IMR-90 (cell line): ENCODE results near the gene GDI2. TPM values are rescaled to one million over a fixed set of nuclear protein-coding genes. Genes with fewer than 3 reads are reported as not detected.

Experiments
- ATAC-seq: fragments of 200-7000 bp; cut with Tn5 transposase; 2 replicates; pipeline ENCODE4 v1.9.1; 2020; ENCODE audit warnings: low read depth, mild to moderate bottlenecking, moderate library complexity
- BruUV-seq: library from RNA; stranded (reverse); fragments of 400-500 nt; replicated peaks from 2 replicates; lab custom pipeline; 2021; lab: Mats Ljungman, UMichigan
- CTCF ChIA-PET: fragments of 300-600 bp; formaldehyde crosslinking; extraction: SDS; loops from one replicate; lab custom pipeline; 2021; ENCODE audit warnings: antibody characterized with exemption; lab: Yijun Ruan, JAX
- POLR2A ChIA-PET: fragments of 300-600 bp; sonication (Branson Sonifier 250); formaldehyde crosslinking; loops from one replicate; lab custom pipeline; 2022; ENCODE audit warnings: antibody characterized with exemption; ENCODE audit not compliant: unreplicated experiment; lab: Charles Lee
- DNase-seq: peaks from one replicate; pipeline ENCODE4 v3.0.0; 2013
- H2AFZ ChIP-seq: replicated peaks from 2 replicates; pipeline ENCODE3; 2013; ENCODE audit warnings: low read length, mild to moderate bottlenecking; ENCODE audit not compliant: poor library complexity
- H2AK5ac ChIP-seq: 2 replicates; pipeline ENCODE4 v1.6.1; 2013; ENCODE audit warnings: low read depth, low read length, inconsistent platforms
- H2AK9ac ChIP-seq: replicated peaks from 2 replicates; pipeline ENCODE3; 2013; ENCODE audit warnings: mild to moderate bottlenecking, low read depth, low read length, moderate library complexity; ENCODE audit not compliant: poor library complexity
- H2BK120ac ChIP-seq: 2 replicates; pipeline ENCODE4 v1.6.1; 2013; ENCODE audit warnings: low read depth, low read length, inconsistent platforms
- H2BK15ac ChIP-seq: 3 replicates; pipeline ENCODE4 v1.6.1; 2013; ENCODE audit warnings: low read depth, low read length, inconsistent platforms
- H2BK20ac ChIP-seq: 2 replicates; pipeline ENCODE4 v1.6.1; 2013; ENCODE audit warnings: low read depth, mild to moderate bottlenecking, inconsistent platforms, low read length, moderate library complexity
- H2BK5ac ChIP-seq: 2 replicates; pipeline ENCODE4 v1.6.1; 2013; ENCODE audit warnings: mild to moderate bottlenecking, low read depth, low read length, inconsistent platforms; ENCODE audit not compliant: poor library complexity, severe bottlenecking
- H3K14ac ChIP-seq: replicated peaks from 2 replicates; pipeline ENCODE4 v1.6.1; 2013; ENCODE audit warnings: low read depth, low read length, inconsistent platforms
- H3K18ac ChIP-seq: 2 replicates; pipeline ENCODE4 v1.6.1; 2013; ENCODE audit warnings: low read depth, low read length, control low read depth
- H3K23ac ChIP-seq: 2 replicates; pipeline ENCODE4 v1.6.1; 2013; ENCODE audit warnings: low read depth, low read length, inconsistent platforms
- H3K27ac ChIP-seq: 2 replicates; pipeline ENCODE4 v1.5.1; 2013; ENCODE audit warnings: mild to moderate bottlenecking, control low read depth, low read length; ENCODE audit not compliant: insufficient read depth
- H3K27me3 ChIP-seq: 2 replicates; pipeline ENCODE4 v1.6.1; 2013; ENCODE audit warnings: low read length; ENCODE audit not compliant: control insufficient read depth, insufficient read depth
- H3K36me3 ChIP-seq: 2 replicates; pipeline ENCODE4 v1.6.1; 2013; ENCODE audit warnings: low read length, mixed read lengths; ENCODE audit not compliant: control insufficient read depth, insufficient read depth
- H3K4ac ChIP-seq: 2 replicates; pipeline ENCODE4 v1.6.1; 2013; ENCODE audit warnings: low read depth, low read length, inconsistent platforms
- H3K4me1 ChIP-seq: 2 replicates; pipeline ENCODE4 v1.6.1; 2013; ENCODE audit warnings: low read length, mixed read lengths; ENCODE audit not compliant: control insufficient read depth, insufficient read depth
- H3K4me2 ChIP-seq: 2 replicates; pipeline ENCODE4 v1.6.1; 2013; ENCODE audit warnings: low read depth, mild to moderate bottlenecking, control low read depth, low read length, moderate library complexity
- H3K4me3 ChIP-seq: 2 replicates; pipeline ENCODE4 v1.5.1; 2013; ENCODE audit warnings: low read depth, mild to moderate bottlenecking, control low read depth, low read length, moderate library complexity; ENCODE audit not compliant: insufficient read depth
- H3K56ac ChIP-seq: 2 replicates; pipeline ENCODE4 v1.6.1; 2013; ENCODE audit warnings: low read length, inconsistent platforms; ENCODE audit not compliant: insufficient read depth; ENCODE audit errors: extremely low read depth
- H3K79me1 ChIP-seq, 2 experiments: 2 replicates each; pipeline ENCODE4 v1.6.1; 2013; ENCODE audit warnings: low read length in 2 of 2, inconsistent platforms in 1 of 2, low read depth in 1 of 2
- H3K9ac ChIP-seq: 2 replicates; pipeline ENCODE4 v1.6.1; 2013; ENCODE audit warnings: low read depth, low read length, control low read depth
- H3K9me1 ChIP-seq: 2 replicates; pipeline ENCODE4 v1.6.1; 2013; ENCODE audit warnings: low read length, inconsistent platforms; ENCODE audit not compliant: insufficient read depth
- H3K9me3 ChIP-seq: 2 replicates; pipeline ENCODE4 v1.6.1; 2013; ENCODE audit warnings: low read length; ENCODE audit not compliant: control insufficient read depth, insufficient read depth
- H4K20me1 ChIP-seq: 2 replicates; pipeline ENCODE4 v1.6.1; 2013; ENCODE audit warnings: low read length, inconsistent platforms; ENCODE audit not compliant: insufficient read depth
- H4K5ac ChIP-seq: 2 replicates; pipeline ENCODE4 v1.6.1; 2013; ENCODE audit warnings: mild to moderate bottlenecking, low read depth, low read length, control low read depth
- H4K8ac ChIP-seq, 2 experiments: 2 replicates each; pipeline ENCODE4 v1.6.1; 2013; ENCODE audit warnings: low read depth in 2 of 2, low read length in 2 of 2, control low read depth in 1 of 2, inconsistent platforms in 1 of 2
- H4K91ac ChIP-seq: 2 replicates; pipeline ENCODE4 v1.6.1; 2013; ENCODE audit warnings: low read depth, low read length, inconsistent platforms; ENCODE audit not compliant: insufficient read depth
- CTCF ChIP-seq: conservative IDR thresholded peaks from 2 replicates; pipeline ENCODE4 v1.5.1; 2012; ENCODE audit warnings: mild to moderate bottlenecking, low read depth, low read length, improper control_type of control experiment
- MAFK ChIP-seq: IDR thresholded peaks from 2 replicates; pipeline ENCODE4 v1.6.1; 2012; ENCODE audit warnings: low read depth, low read length, improper control_type of control experiment
- MAZ ChIP-seq: IDR thresholded peaks from 2 replicates; pipeline ENCODE4 v1.6.1; 2012; ENCODE audit warnings: low read depth, mild to moderate bottlenecking, low read length, improper control_type of control experiment, moderate library complexity, borderline replicate concordance
- WGBS, 2 experiments: methylation state at CpG; one replicate each; pipeline versions ENCODE4 v1.1.5 to v1.1.7; 2013; ENCODE audit warnings: missing lambda C conversion rate in 2 of 2; ENCODE audit not compliant: insufficient read length in 1 of 2; ENCODE audit errors: extremely low coverage in 2 of 2; 5-methylcytosine and 5-hydroxymethylcytosine counted together
- dilution Hi-C: fragments of 300-500 bp; cut with HindIII; formaldehyde crosslinking; loops from one replicate; pipeline ENCODE4 v1.14.3; 2018; ENCODE audit warnings: low sequenced_read_pairs; ENCODE audit not compliant: unreplicated experiment
- in situ Hi-C: fragments of 300-500 bp; cut with MboI; formaldehyde crosslinking; loops from 3 replicates; pipeline ENCODE4 v1.14.3; 2019; ENCODE audit warnings: low sequenced_read_pairs, inconsistent platforms, mixed read lengths
- intact Hi-C: fragments of 100-400 bp; cut with micrococcal nuclease; formaldehyde crosslinking; loops from 2 replicates; pipeline ENCODE4 v1.10.0; 2022
- polyA plus RNA-seq, 3 experiments: library from polyadenylated mRNA; depleted of rRNA; stranded (reverse); fragments of >200 nt; gene quantifications; 2 replicates each; pipeline ENCODE4 v1.2.3, GENCODE V29; 2012; ENCODE audit warnings: low replicate concordance in 1 of 3
- total RNA-seq: library from RNA; depleted of rRNA; stranded (reverse); fragments of >200 nt; gene quantifications from 2 replicates; pipeline ENCODE4 v1.2.3, GENCODE V29; 2012

Gene GDI2
- total and polyA plus RNA-seq, 2 of the 4 experiments (the other 2 are of a cell fraction), result 171 to 396 TPM

DNA sequence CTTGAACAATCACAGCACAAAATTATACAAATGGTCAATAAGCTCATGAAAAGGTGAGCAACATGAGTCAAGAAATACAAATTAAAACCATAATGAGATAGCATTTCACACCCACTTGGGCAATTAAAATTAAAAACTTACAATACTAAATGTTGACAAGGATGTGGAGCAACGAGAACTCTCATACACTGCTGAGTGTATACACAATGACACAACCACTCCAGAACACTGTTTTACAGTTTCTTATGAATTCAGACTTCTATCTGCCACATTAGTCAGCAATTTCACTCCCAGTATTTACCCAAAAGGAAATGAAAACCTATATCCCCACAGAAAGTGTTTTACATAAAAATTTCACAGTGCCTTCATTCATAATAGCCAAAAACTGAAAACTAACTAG is 31.1 kb downstream of the GDI2 start:
- H2AFZ ChIP-seq, result no peak overlapping the region
- in situ Hi-C loops, result no loop called here
- H3K4me1 ChIP-seq, result peaks cover under 1% of the 10 kb centered on the region; the same call in 1 of the 2 replicates
- H3K56ac ChIP-seq, result no peak overlapping the region
- H2AK9ac ChIP-seq, result no peak overlapping the region
- 83% methylated on average over 1 of the region's 1 CpG; no CpG with 5 or more reads in 1 of the 2 experiments for WGBS, 2 experiments
- no peak overlapping the region for H2BK15ac ChIP-seq
- H4K20me1 ChIP-seq, result peaks cover 47% of the 10 kb centered on the region
- H2BK5ac ChIP-seq, result no peak overlapping the region
- no peak overlapping the region for H4K91ac ChIP-seq
- no peak overlapping the region for H4K8ac ChIP-seq
- no peak overlapping the region for H2BK120ac ChIP-seq
- BruUV-seq, result no TSS peak
- intact Hi-C loops, result no loop called here
- no peak overlapping the region for H3K18ac ChIP-seq
- H3K4ac ChIP-seq, result no peak overlapping the region
- DNase-seq (no peak), ATAC-seq (no peak)
- no peak overlapping the region for H4K5ac ChIP-seq
- H3K36me3 ChIP-seq, result peaks cover 31% of the 10 kb centered on the region
- peaks cover 19 to 50% of the 10 kb centered on the region in 2 experiments for H3K79me1 ChIP-seq
- CTCF ChIA-PET, result no interaction called here
- peaks cover 6% of the 10 kb centered on the region; the same call in 1 of the 2 replicates for H3K9me1 ChIP-seq
- H3K27ac ChIP-seq, result no peak overlapping the region
- no peak overlapping the region for H3K4me2 ChIP-seq
- TF ChIP-seq MAFK (0 out of 2 replicates have a peak, but pooled peaks have one; percentile 6), MAZ (no peak), CTCF (no peak)
- POLR2A ChIA-PET, result no interaction called here
- dilution Hi-C loops, result no loop called here
- H3K23ac ChIP-seq, result no peak overlapping the region
- no peak overlapping the region for H2AK5ac ChIP-seq
- no peak overlapping the region for H3K9ac ChIP-seq
- H3K27me3 ChIP-seq, result no peaks in the 10 kb centered on the region
- no peak overlapping the region for H3K14ac ChIP-seq
- H3K4me3 ChIP-seq, result no peak overlapping the region
- no peak overlapping the region for H2BK20ac ChIP-seq
- H3K9me3 ChIP-seq, result no peaks in the 10 kb centered on the region
